GM12891 (cell line): ENCODE results near the gene MYO19.

Source experiments
- POLR2A ChIP-seq: IDR thresholded peaks from 2 replicates; pipeline ENCODE4 v1.6.1; 2011; ENCODE audit warnings: low read depth, low read length, control low read depth
- POLR2AphosphoS5 ChIP-seq: IDR thresholded peaks from 2 replicates; pipeline ENCODE4 v1.6.1; 2011; ENCODE audit warnings: low read depth, low read length, control low read depth
- TAF1 ChIP-seq: IDR thresholded peaks from 2 replicates; pipeline ENCODE4 v1.6.1; 2011; ENCODE audit warnings: low read depth, low read length, control low read depth

DNA sequence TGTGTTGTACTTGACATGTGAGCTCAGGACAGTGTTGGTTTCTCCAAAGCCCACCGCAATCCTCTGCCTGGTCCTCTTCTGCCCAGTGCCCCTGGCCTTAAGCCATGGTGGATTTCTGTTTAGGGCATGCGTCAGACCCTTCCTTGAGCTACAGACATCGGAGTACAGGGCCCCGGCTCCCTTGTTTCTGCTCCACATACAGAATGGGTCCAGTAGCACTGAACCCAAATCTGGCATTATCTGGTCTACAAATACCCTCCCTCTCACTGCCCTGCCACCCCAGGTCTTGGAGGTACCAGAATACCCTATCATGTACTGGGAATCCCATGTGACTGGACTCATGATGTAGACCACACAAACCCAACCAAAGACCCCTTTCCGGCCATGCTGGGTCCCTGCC is 75.6 kb downstream of the MYO19 start:
- TF ChIP-seq POLR2AphosphoS5 (no peak), POLR2A (no peak), TAF1 (no peak)
